Choroid plexus epithelial cell (primary cell): Measurements from ENCODE around the gene HS6ST3.
A peak's percentile ranks its signal among the peaks of the same experiment; 100 is the strongest.

Source experiments
- DNase-seq: peaks from one replicate; pipeline ENCODE4 v3.0.0-alpha.2; 2010; ENCODE audit warnings: low read depth
- H3K4me3 ChIP-seq: 2 replicates; pipeline ENCODE4 v1.5.1; 2011; ENCODE audit warnings: low read depth, mild to moderate bottlenecking, control low read depth, low read length, moderate library complexity
- TF ChIP-seq, protein P1 (sequence below): conservative IDR thresholded peaks from 2 replicates; pipeline ENCODE4 v1.5.1; 2011; ENCODE audit warnings: low read depth, mild to moderate bottlenecking, control low read depth, inconsistent platforms, low read length, moderate library complexity

HS6ST3 gene

DNA sequence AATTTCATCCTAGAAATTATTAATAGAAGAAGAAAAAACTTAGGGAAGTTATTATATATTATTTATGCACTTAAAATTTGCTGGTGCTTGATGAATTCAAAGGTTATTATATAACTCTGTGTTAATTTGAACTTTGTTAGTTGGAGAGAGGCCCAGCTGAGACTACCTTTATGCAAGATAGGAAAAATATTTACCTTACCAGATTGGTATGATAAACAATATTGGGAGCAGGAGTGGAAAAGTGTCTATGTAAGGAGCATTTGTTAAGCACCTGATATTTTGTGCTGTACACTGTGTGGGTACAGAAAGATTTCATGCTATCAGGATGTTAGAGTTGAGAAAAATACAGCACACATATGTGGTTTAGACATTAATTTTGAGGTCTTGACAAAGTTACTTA, 547.1 kb downstream of the HS6ST3 start:
- no peak overlapping the region for H3K4me3 ChIP-seq
- TF ChIP-seq, protein P1, sequence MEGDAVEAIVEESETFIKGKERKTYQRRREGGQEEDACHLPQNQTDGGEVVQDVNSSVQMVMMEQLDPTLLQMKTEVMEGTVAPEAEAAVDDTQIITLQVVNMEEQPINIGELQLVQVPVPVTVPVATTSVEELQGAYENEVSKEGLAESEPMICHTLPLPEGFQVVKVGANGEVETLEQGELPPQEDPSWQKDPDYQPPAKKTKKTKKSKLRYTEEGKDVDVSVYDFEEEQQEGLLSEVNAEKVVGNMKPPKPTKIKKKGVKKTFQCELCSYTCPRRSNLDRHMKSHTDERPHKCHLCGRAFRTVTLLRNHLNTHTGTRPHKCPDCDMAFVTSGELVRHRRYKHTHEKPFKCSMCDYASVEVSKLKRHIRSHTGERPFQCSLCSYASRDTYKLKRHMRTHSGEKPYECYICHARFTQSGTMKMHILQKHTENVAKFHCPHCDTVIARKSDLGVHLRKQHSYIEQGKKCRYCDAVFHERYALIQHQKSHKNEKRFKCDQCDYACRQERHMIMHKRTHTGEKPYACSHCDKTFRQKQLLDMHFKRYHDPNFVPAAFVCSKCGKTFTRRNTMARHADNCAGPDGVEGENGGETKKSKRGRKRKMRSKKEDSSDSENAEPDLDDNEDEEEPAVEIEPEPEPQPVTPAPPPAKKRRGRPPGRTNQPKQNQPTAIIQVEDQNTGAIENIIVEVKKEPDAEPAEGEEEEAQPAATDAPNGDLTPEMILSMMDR, result no peak
- no peak for DNase-seq

DNA sequence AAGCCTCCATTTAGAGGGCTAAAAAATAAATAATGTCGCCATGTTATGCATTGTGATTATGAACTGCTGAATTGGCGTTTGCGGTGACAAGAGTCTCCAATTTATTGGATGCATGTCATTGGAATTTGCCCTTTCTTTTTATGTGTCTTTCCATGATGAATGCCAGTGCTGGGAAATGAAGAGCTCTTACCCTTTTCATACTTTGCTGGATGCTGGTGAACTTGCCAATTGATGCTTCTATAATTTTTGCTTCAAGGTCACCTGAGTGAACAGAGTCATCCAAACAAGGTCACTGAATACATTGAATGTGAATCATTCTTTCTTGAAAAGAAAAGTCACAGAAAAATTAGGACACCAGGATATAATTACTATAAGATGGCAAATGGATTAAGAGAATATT, 556.2 kb downstream of the HS6ST3 start:
- no peak overlapping the region for H3K4me3 ChIP-seq
- TF ChIP-seq, protein P1, result no peak
- no peak for DNase-seq

DNA sequence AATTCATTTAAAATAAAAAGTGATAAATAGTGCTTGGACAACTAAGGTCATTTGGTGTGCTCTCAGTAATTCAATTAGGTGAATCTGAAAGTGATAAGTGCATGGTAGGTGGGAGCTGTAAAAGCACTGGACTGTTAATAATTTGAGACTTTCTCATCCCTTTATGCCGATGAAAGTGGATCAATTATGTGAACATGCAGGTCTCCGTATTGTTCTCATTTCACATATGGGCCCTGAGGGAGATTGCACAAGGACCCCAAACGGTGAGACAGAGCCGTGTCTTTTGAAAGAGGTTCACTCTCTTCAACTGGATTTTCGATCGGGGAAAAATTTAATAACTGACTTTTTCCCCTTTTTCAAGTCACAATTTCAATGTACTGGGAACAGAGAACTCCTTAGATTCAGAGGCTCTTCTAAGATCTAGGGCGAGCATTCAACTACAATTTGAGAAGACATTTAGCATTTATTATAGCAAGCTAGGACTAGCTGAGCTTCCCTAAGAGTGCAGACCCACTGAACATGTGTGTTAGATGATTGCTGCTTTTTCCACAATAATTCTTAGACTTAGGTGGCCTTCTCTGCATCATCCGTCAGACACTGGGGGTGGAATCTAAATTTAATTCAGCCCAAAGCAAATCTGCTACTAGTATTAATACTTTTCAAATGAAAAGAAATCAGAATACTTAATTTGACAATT, 556.8 kb downstream of the HS6ST3 start:
- H3K4me3 ChIP-seq, result no peak overlapping the region
- no peak for DNase-seq
- TF ChIP-seq, protein P1, result no peak

- H3K4me3 ChIP-seq, result no peak overlapping the region
- TF ChIP-seq, protein P1, result peak; percentile 29
- peak; percentile 94 for DNase-seq
Observed at GRCh38 chr13:96650301-96650886, 560.5 kb downstream of the HS6ST3 start.

GRCh38 chr13:96651598-96651997, 561.7 kb downstream of the HS6ST3 start:
- no peak overlapping the region for H3K4me3 ChIP-seq
- no peak for DNase-seq
- TF ChIP-seq, protein P1, result no peak

DNA sequence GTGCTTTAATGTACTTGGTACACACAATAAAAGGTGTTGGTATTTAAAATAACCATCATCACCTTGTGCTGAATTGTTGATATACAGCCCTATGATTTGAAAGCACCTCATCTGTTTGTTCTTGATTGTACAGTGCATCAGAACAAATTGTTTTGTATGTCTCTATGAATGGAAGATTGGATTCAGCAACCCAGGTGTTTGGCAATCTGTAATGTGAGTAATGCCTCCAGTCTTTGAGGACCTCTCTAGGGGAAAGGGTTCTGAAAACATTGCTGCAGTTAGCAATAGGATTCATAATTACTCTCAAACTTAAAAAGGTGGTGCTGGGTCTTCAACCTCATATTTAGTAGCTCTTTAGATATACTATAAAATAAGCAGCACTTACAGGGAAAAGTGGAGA, 562.6 kb downstream of the HS6ST3 start:
- no peak overlapping the region for H3K4me3 ChIP-seq
- DNase-seq, result peak; percentile 65
- TF ChIP-seq, protein P1, result no peak

DNA sequence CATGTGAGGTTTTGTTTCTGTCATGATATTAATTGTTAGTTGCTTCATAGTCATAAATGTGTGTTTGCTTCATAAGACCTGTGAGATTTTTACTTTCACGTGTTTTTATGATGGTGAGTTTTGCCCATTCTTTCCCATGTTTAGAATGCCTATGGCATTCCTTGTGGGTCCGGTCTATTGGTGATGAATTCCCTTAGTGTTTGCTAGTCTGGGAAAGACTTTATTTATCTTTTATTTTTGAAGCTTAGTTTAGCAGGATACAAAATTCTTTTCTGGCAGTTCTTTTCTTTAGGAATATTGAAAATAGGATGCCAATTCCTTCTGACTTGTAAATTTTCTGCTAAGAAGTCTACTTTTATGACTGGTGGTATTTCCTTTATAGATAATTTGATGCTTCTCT, 571.7 kb downstream of the HS6ST3 start:
- no peak for DNase-seq
- no peak overlapping the region for H3K4me3 ChIP-seq
- TF ChIP-seq, protein P1, result no peak
